OCI-M1 (cell line): Measurements from ENCODE around the gene SFXN4.
"Not testable (repeated sequence)": the region's sequence is repeated elsewhere in the genome, so short reads cannot be mapped to it uniquely, and the experiment has no call there.

ENCODE experiments used
- DNase-seq: peaks from one replicate; lab custom pipeline; 2025; lab: John Stamatoyannopoulos, UW

SFXN4 gene

DNA sequence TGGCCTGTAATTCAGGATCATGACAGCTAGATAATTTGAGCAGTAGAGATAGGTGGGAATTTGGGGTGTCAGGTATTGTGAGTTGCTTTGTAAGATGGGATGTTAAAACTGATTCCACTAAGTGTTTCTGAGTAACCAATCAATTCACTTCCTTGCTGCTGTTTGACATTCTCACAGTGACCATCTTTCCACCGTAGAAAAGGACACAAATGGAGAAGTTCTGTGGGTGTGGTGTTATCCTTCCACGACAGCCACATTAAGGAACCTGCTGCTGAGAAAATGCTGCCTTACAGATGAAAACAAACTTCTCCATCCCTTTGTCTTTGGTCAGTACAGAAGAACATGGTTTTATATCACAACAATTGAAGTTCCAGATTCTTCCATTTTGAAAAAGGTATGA, 57.7 kb downstream of the SFXN4 start:
- not testable (repeated sequence) for DNase-seq

DNA sequence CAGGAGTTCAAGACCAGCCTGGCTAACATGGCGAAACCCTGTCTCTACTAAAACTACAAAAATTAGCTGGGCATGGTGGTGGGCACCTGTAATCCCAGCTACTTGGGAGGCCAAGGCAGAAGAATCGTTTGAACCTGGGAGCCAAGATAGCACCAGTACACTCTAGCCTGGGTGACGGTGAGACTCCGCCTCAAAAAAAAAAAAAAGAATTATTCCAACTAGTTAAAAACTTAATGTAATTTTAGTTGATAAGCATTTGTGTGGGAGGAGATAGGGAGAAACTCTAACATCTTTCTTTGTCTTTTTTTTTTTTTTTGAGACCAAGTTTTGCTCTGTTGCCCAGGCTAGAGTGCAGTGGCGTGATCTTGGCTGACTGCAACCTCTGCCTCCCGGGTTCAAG, 58.4 kb downstream of the SFXN4 start:
- not testable (repeated sequence) for DNase-seq

DNA sequence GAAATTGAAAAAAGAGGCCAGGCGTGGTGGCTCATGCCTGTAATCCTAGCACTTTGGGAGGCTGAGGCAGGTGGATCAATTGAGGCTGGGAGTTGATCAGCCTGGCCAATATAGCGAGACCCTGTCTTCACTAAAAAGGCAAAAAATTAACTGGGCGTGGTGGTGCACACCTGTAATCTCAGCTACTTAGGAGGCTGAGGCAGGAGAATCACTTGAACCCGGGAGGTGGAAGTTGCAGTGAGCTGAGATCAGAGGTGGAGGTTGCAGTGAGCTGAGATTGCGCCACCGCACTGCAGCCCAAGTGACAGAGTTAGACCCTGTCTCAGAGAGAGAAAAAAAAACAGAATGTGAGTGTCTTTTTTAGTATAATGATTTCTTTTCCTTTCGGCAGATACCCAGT, 59.6 kb downstream of the SFXN4 start:
- not testable (repeated sequence) for DNase-seq

DNA sequence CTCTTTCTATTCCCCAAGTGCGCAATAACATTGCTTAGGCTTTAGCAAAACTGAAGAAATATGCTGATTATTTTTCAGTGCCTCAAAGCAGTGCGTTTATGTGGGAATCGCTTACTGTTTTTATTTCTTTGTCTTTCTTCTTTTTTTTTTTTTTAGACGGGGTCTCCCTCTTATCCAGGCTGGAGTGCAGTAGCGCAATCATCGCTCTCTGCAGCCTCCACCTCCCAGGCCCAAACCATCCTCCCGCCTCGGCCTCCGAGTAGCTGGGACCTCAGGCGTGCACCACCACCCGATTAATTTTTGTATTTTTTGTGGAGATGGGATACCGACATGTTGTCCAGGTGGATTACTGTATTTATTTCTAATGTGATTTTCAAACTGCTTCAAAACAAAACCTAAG, 60.4 kb downstream of the SFXN4 start:
- DNase-seq, result no peak

DNA sequence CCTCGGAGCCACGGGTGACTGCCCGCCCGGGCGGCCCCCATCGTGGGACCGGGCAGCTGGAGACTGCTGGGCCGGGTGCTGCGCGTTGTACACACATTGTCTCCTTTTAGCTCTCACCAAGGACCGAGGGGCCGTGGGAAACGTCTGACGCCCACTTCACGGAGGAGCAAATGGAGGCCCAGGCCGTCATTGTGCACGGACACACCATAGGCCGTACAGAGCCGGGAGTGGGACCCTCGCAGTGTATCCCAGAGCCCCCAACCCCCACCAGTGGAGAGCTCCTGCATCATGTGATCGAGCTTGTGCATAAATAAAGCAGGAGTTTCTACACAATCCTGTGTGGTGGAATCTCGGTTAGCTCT, 60.9 kb downstream of the SFXN4 start:
- DNase-seq, result peak; percentile 40

DNA sequence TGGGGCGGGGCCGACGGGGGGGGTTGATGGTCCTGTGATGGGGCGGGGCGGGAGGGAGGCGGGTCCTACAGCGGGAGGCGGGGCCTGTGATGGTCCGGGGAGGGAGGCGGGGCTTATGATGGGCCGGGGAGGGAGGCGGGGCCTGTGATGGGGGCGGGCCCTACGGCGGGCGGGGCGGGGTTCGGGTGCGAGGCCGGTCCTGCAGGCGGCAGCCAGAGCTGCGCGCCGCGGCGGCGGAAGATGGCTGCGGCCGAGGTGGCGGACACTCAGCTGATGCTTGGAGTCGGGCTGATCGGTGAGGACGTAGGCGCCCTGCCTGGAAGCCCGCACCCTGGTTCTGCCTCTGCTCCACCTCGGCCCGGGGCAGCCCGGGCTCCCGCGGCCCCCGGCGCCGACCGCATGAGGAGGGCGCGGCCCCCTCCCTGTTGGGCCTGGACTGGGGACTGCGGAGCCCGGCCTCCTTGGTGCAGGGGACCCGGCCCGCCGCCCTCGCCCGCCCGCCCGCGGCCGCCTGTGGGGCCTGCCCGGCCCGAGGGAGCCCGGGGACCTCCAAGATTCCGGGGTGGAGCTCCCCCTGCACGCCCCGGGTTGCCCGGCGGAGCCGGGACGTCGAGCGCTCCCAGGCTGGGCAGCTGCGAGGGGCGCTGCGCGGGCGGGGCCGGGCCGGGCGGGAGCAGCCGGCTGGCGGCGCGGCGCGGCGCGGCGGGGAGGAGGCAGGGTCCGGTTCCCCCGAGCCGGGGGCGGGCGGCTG, 61.4 kb downstream of the SFXN4 start, which contains the start of gene DENND10:
Gene DENND10 (plus strand): TSS at position 211 of the 751 bp plus-strand sequence. CDS start 30 bp downstream, at position 241.
- DNase-seq, result peak; percentile 86

DNA sequence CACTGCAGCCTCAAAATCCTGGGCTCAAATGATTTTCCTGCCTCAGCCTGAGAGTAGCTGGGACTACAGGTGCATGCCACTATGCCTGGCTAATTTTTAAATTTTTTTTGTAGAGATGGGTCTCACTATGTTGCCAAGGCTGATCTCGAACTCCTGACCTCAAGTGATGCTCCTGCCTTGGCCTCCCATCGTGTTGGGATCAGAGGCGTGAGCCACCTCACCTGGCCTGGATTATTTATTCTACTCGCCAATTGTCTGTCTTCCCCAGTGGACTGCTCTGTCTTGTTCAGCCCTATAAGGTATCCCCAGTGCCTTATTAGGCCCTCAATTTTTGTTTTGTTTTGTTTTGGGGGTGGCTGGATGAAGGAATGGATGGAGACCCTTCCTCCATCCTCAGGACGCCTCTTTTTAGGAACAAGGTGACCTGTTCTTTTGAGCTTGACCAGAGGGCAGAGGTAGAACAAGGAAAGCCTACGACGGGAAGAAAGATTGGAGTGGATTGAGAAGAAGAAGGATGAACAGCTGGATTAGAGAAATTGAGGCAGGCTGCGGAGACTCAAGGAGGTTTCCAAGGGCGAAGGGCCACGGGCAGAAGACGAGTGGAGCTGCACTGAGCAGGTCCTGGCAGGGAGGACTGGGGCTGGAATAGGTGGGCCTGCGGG, 62.1 kb downstream of the SFXN4 start:
- no peak for DNase-seq

DNA sequence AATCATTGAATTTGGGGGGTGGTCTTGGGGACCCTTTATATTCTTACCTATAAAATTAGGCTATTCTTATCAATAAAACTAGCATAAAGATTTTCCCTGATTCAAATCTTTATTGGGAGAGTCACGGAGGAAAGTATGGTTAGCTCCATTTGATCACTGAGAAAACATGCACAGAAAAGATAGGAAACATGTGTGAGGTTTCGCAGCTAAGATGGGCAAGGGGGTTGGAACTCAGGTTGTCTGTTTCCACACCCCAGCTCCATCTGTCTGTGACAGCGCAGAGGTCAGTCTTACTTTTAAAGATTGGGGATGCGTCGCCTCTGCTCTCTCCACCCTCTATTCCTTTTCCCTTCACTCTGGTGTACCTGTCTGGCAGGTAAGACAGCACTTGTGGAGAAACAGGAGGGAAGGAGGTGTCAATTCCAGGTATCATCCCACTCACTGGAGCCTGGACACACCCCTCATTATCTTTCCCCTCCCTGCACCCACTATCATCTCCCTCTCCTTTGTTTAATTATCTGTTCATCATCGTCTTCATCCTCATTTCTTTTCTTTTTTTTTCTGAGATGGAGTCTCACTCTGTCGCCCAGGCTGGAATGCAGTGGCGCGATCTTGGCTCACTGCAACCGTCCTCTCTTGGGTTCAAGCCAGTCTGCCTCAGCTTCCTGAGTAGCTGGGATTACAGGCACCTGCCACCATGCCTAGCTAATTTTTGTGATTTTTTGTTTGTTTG, 64.0 kb downstream of the SFXN4 start:
- no peak for DNase-seq

DNA sequence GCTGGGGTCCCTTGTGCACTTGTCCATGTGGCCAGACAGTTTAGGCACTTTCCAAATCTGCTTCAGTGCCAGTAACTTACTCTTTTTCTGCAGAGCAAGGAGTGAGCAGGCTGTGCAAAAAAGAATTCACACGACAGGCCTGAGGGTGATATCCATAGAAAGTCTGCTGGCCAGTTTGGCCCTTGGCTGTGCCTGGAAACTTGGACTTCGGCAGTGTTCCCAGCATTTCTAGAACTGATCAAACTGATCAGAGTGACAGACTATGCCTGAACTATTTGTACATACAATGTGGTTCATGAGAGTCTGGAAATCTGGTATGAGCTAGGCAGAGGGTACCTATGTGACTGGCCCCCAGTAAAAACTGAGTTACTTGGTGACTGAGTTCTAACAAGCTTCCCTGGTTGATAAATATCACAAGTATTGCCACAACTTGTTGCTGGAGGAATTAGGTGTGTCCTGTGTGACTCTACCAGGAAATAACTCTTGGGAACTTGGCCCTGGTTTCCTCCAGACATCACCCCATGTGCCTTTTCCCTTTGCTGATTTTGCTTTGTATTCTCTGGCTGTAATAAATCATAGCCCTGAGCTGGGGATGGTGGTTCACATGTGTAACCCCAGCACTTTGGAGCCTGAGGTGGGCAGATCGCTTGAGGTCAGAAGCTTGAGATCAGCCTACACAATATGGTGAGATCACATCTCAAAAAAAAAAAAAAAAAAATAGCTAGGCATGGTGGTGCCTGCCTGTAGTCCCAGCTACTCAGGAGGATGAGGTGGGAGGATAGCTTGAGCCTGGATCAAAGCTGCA, 64.9 kb downstream of the SFXN4 start:
- peak; percentile 51 for DNase-seq

DNA sequence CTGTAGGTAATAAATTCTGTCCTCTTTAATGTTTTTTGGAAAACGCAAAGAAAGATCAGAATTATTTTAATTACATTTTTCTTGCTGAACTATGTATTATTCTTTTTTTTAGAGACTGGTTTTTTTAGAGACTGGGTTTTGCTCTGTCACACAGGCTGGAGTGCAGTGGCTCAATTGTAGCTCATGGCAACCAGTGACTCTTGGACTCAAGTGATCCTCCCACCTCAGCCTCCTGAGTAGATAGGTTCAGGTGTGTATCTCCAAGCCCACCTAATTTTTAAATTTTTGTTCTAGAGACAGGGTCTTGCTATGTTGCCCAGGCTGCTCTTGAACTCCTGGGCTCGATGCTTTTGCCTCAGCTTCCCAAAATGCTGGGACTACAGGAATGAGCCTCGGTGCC, 66.9 kb downstream of the SFXN4 start:
- no peak for DNase-seq

DNA sequence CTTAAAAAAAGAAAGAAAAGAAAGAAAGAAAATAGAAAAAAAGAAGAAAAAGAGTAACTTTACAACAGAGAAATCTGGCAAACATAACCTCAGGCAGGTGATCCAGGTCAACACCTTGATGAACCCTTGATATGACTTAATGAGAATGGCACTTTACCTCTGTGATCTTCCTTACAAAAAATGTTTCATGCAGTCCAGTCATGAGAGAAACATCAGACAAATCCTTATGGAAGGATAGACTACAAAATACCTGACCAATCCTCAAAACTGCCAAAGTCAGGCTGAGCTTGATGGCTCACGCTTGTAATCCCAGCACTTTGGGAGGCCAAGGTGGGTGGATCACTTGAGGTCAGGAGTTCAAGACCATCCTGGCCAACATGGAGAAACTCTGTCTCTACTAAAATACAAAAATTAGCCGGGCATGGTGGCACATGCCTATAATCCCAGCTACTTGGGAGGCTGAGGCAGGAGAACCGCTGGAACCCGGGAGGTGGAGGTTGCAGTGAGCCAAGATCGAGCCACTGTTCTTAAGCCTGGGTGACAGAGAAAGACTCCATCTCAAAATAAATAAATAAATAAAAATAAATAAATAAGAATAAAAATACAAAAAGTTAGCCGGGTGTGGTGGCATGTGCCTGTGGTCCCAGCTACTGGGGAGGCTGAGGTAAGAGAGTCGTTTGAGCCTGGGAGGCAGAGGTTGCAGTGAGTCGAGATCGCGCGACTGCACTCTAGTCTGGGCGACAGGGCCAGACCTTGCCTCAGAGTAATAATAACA, 68.7 kb downstream of the SFXN4 start:
- DNase-seq, result not testable (repeated sequence)

DNA sequence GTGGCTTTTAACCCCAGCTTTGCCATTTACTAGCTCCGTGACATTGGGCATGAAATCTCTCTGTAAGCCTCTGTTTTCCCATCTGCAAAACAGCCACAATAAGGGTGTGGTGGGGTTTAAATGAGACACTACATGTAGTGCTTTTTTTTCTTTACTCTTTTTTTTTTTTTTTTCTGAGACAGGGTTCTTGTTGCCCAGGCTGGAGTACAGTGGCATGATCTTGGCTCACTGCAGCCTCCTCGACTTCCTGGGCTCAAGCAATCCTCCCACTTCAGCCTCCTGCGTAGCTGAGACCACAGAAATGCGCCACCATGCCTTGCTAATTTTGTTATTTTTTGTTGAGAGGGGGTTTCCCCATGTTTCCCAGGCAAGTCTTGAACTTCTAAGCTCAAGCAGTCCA, 69.9 kb downstream of the SFXN4 start:
- no peak for DNase-seq

DNA sequence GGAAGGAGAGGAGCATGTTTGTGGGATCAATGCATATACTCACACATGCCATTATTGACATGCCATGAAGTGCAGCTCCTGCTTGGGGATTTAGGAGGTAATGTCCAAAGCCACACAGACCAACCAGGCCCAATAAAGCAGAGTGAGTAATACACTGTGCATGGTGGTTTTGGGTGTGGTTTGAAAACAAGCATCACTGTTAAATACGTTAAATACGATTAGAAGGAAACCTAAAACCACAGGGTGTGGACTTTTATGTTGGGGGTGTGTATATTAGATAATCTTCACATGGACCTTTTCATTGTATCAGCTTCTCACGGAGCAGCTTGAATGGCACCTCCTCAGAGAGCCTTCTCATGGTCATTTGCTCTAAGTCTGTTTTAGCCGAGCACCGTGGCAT, 74.5 kb downstream of the SFXN4 start:
- peak; percentile 98 for DNase-seq
